Peyer's patch (tissue), 4 donors: ENCODE data around the gene SGPP1. TPM values are rescaled to one million over a fixed set of nuclear protein-coding genes. Genes with fewer than 3 reads are reported as not detected.
"Not testable (repeated sequence)": the region's sequence is repeated elsewhere in the genome, so short reads cannot be mapped to it uniquely, and the experiment has no call there.

Experiments
- DNase-seq, 3 donors: peaks; one replicate each; pipeline ENCODE4 v3.0.0-alpha.2; 2017 to 2019
- H3K27ac ChIP-seq, 4 donors: fragments of 200-600 bp; sonication (generic); one replicate each; pipeline ENCODE4 v1.5.1; 2016 to 2019
- H3K27me3 ChIP-seq, 2 donors: fragments of 200-600 bp; sonication (generic); one replicate each; pipeline ENCODE4 v1.5.1; 2019
- H3K36me3 ChIP-seq, 3 donors: fragments of 200-600 bp; sonication (generic); one replicate each; pipeline ENCODE4 v1.5.1; 2016 to 2019
- H3K4me1 ChIP-seq, 4 donors: fragments of 200-600 bp; sonication (generic); one replicate each; pipeline ENCODE4 v1.5.1; 2016 to 2019
- H3K4me3 ChIP-seq, 4 donors: fragments of 200-600 bp; sonication (generic); 1 replicate in 3 of 4; 2 replicates in 1 of 4; pipeline ENCODE4 v1.5.1; 2016 to 2019; ENCODE audit warnings: mild to moderate bottlenecking in 1 of 4
- H3K9me3 ChIP-seq, 4 donors: fragments of 200-600 bp; sonication (generic); one replicate each; pipeline ENCODE4 v1.5.1; 2016 to 2019; ENCODE audit warnings: mild to moderate bottlenecking in 1 of 4
- CTCF ChIP-seq, 6 experiments: fragments of 450-650 bp in 4 of 6; fragments of 200-600 bp in 2 of 6; sonication (generic) in 1 of 6; IDR thresholded peaks; one replicate each; pipeline ENCODE4 v1.5.1; 2017 to 2019; ENCODE audit warnings: antibody characterized with exemption in 6 of 6, mild to moderate bottlenecking in 3 of 6, moderate library complexity in 1 of 6
- POLR2A ChIP-seq, 2 donors: fragments of 450-650 bp; IDR thresholded peaks; one replicate each; pipeline ENCODE4 v1.5.1; 2017; ENCODE audit warnings: antibody characterized with exemption in 2 of 2, mild to moderate bottlenecking in 2 of 2, moderate library complexity in 2 of 2
- total RNA-seq, 4 donors: library from RNA; depleted of rRNA; stranded (reverse); fragments of >200 nt; gene quantifications; one replicate each; pipeline ENCODE4 v1.1.0, GENCODE V29; 2016

SGPP1 gene
- total RNA-seq, 4 donors from 2014 or later = 10.9 to 21.5 (median 16.4) TPM

- no peak overlapping the region for H3K27ac ChIP-seq
- TF ChIP-seq CTCF (IDR thresholded peaks at IDR 0.05) (no peak), POLR2A (IDR thresholded peaks at IDR 0.05) (no peak)
- no peaks in the 10 kb centered on the region for H3K36me3 ChIP-seq
- H3K4me1 ChIP-seq = peaks cover 0 to 10% (median 0%) of the 10 kb centered on the region in 4 donors
- DNase-seq = no peak
- H3K4me3 ChIP-seq = no peak overlapping the region
- no peaks in the 10 kb centered on the region for H3K9me3 ChIP-seq
- H3K27me3 ChIP-seq = no peaks in the 10 kb centered on the region
These were observed 29.3 kb upstream of the SGPP1 start for GRCh38 chr14:63757211-63757610.

- H3K36me3 ChIP-seq = no peaks in the 10 kb centered on the region
- H3K4me3 ChIP-seq = no peak overlapping the region
- no peak for DNase-seq
- H3K27me3 ChIP-seq = no peaks in the 10 kb centered on the region
- H3K27ac ChIP-seq = no peak overlapping the region
- no peaks in the 10 kb centered on the region for H3K4me1 ChIP-seq
- TF ChIP-seq POLR2A (IDR thresholded peaks at IDR 0.05) = no peak
- no peak for TF ChIP-seq CTCF (IDR thresholded peaks at IDR 0.05)
- H3K9me3 ChIP-seq = no peaks in the 10 kb centered on the region
These were observed 24.7 kb upstream of the SGPP1 start for GRCh38 chr14:63752449-63753169.

- not testable (repeated sequence) for H3K4me3 ChIP-seq, H3K4me1 ChIP-seq, DNase-seq, H3K27me3 ChIP-seq, H3K9me3 ChIP-seq, H3K36me3 ChIP-seq, H3K27ac ChIP-seq
These were observed 23.2 kb upstream of the SGPP1 start for GRCh38 chr14:63751076-63751475.

GRCh38 chr14:63747846-63748245, 20.0 kb upstream of the SGPP1 start:
- Histone ChIP-seq H3K4me1 (peaks cover 0 to 5% (median 0%) of the 10 kb centered on the region in 4 donors), H3K27ac (peak overlapping the region in 2 of 4 donors; percentile 70 to 76), H3K4me3 (no peak overlapping the region), H3K36me3 (no peaks in the 10 kb centered on the region), H3K27me3 (no peaks in the 10 kb centered on the region), H3K9me3 (no peaks in the 10 kb centered on the region)
- no peak for DNase-seq
- TF ChIP-seq CTCF (IDR thresholded peaks at IDR 0.05) (no peak), POLR2A (IDR thresholded peaks at IDR 0.05) (no peak)

GRCh38 chr14:63745858-63746425, 18.1 kb upstream of the SGPP1 start:
- peaks cover 0 to 5% (median 0%) of the 10 kb centered on the region in 4 donors for H3K4me1 ChIP-seq
- peak in 2 of 3 donors; percentile 83 to 88 for DNase-seq
- H3K4me3 ChIP-seq = no peak overlapping the region
- no peaks in the 10 kb centered on the region for H3K27me3 ChIP-seq
- H3K36me3 ChIP-seq = no peaks in the 10 kb centered on the region
- peak overlapping the region in 2 of 4 donors; percentile 70 to 76 for H3K27ac ChIP-seq
- TF ChIP-seq CTCF (IDR thresholded peaks at IDR 0.05) (no peak), POLR2A (IDR thresholded peaks at IDR 0.05) (no peak)
- no peaks in the 10 kb centered on the region for H3K9me3 ChIP-seq

- H3K9me3 ChIP-seq = no peaks in the 10 kb centered on the region
- H3K27me3 ChIP-seq = no peaks in the 10 kb centered on the region
- H3K27ac ChIP-seq = peak overlapping the region in 2 of 4 donors; percentile 70 to 76
- no peak overlapping the region for H3K4me3 ChIP-seq
- no peak for DNase-seq
- TF ChIP-seq POLR2A (IDR thresholded peaks at IDR 0.05) (no peak), CTCF (IDR thresholded peaks at IDR 0.05) (no peak)
- H3K4me1 ChIP-seq = peaks cover 0 to 5% (median 0%) of the 10 kb centered on the region in 4 donors
- H3K36me3 ChIP-seq = no peaks in the 10 kb centered on the region
These were observed 17.4 kb upstream of the SGPP1 start for GRCh38 chr14:63745272-63745671.
